Neural cell (in vitro differentiated cells): Measurements from ENCODE around the gene TBX2. TPM values are rescaled to one million over a fixed set of nuclear protein-coding genes. Genes with fewer than 3 reads are reported as not detected.
"Not testable (repeated sequence)": the region's sequence is repeated elsewhere in the genome, so short reads cannot be mapped to it uniquely, and the experiment has no call there.

ENCODE experiments used
- H2AFZ ChIP-seq: fragments of 200-600, 300-800 bp; sonication (generic), shearing (Covaris generic); 2 replicates; pipeline ENCODE4 v1.6.0; 2014; ENCODE audit warnings: low read depth, mild to moderate bottlenecking, antibody characterized with exemption, low read length, moderate library complexity
- H3F3A ChIP-seq: fragments of 200-600 bp; shearing (Covaris generic); 2 replicates; pipeline ENCODE4 v1.6.1; 2016; ENCODE audit warnings: mild to moderate bottlenecking, moderate library complexity, mixed read lengths, antibody characterized with exemption, low read length; ENCODE audit not compliant: insufficient read depth, poor library complexity, severe bottlenecking
- H3K27ac ChIP-seq: fragments of 200-600, 300-800 bp; sonication (generic), shearing (Covaris generic); 2 replicates; pipeline ENCODE4 v1.5.1; 2014; ENCODE audit warnings: mild to moderate bottlenecking, low read length, moderate library complexity
- H3K27me3 ChIP-seq: fragments of 300-800, 200-600 bp; sonication (generic), shearing (Covaris generic); 2 replicates; pipeline ENCODE4 v1.6.0; 2014; ENCODE audit warnings: mild to moderate bottlenecking, low read depth, low read length, moderate library complexity; ENCODE audit not compliant: insufficient read depth
- H3K36me3 ChIP-seq: fragments of 300-800, 200-600 bp; sonication (generic), shearing (Covaris generic); 2 replicates; pipeline ENCODE4 v1.5.1; 2014; ENCODE audit warnings: mild to moderate bottlenecking, antibody characterized with exemption, low read length, moderate library complexity; ENCODE audit not compliant: insufficient read depth
- H3K4me2 ChIP-seq: fragments of 300-800, 200-600 bp; sonication (generic), shearing (Covaris generic); 2 replicates; pipeline ENCODE4 v1.6.0; 2014; ENCODE audit warnings: mild to moderate bottlenecking, low read length
- H3K4me3 ChIP-seq: fragments of 300-800, 200-600 bp; sonication (generic), shearing (Covaris generic); 2 replicates; pipeline ENCODE4 v1.5.1; 2014; ENCODE audit warnings: mild to moderate bottlenecking, low read length, moderate library complexity
- H3K79me2 ChIP-seq: fragments of 200-600 bp; shearing (Covaris generic); replicated peaks from 2 replicates; pipeline ENCODE4 v1.6.0; 2014; ENCODE audit warnings: mild to moderate bottlenecking, low read length, moderate library complexity; ENCODE audit not compliant: insufficient read depth
- H3K9ac ChIP-seq: fragments of 300-800, 200-600 bp; sonication (generic), shearing (Covaris generic); 2 replicates; pipeline ENCODE4 v1.6.1; 2016; ENCODE audit warnings: mild to moderate bottlenecking, low read length, mixed read lengths
- H3K9me2 ChIP-seq: fragments of 200-600 bp; shearing (Covaris generic); 2 replicates; pipeline ENCODE4 v1.6.1; 2016; ENCODE audit warnings: mild to moderate bottlenecking, low read length, mixed read lengths; ENCODE audit not compliant: insufficient read depth
- H3K9me3 ChIP-seq: fragments of 200-600, 300-800 bp; sonication (generic), shearing (Covaris generic); 2 replicates; pipeline ENCODE4 v1.6.1; 2016; ENCODE audit warnings: mild to moderate bottlenecking, mixed run types, low read length, moderate library complexity, mixed read lengths
- H4K20me1 ChIP-seq: fragments of 200-600 bp; shearing (Covaris generic); 2 replicates; pipeline ENCODE4 v1.6.1; 2016; ENCODE audit warnings: mild to moderate bottlenecking, mixed run types; ENCODE audit not compliant: insufficient read depth
- CTCF ChIP-seq: fragments of 450-650 bp; IDR thresholded peaks from 2 replicates; pipeline ENCODE4 v1.5.1; 2014; ENCODE audit warnings: antibody characterized with exemption, mild to moderate bottlenecking, moderate library complexity; ENCODE audit not compliant: poor library complexity, severe bottlenecking
- EP300 ChIP-seq: fragments of 450-650 bp; conservative IDR thresholded peaks from 2 replicates; pipeline ENCODE4 v1.6.1; 2014; ENCODE audit warnings: antibody characterized with exemption, mild to moderate bottlenecking, moderate library complexity; ENCODE audit not compliant: poor library complexity, severe bottlenecking
- EZH2 ChIP-seq: fragments of 200-600, 300-800 bp; shearing (Covaris generic), sonication (generic); IDR thresholded peaks from 2 replicates; pipeline ENCODE4 v1.6.1; 2014; ENCODE audit warnings: antibody characterized with exemption, low read length, borderline replicate concordance, mild to moderate bottlenecking; ENCODE audit not compliant: insufficient read depth, poor library complexity, severe bottlenecking
- MXI1 ChIP-seq: fragments of 450-650 bp; conservative IDR thresholded peaks from 2 replicates; pipeline ENCODE4 v1.6.1; 2014; ENCODE audit warnings: antibody characterized with exemption, mild to moderate bottlenecking; ENCODE audit not compliant: poor library complexity, severe bottlenecking
- POLR2AphosphoS5 ChIP-seq: IDR thresholded peaks from 2 replicates; pipeline ENCODE4 v1.6.1; 2012
- RAD21 ChIP-seq: fragments of 450-650 bp; conservative IDR thresholded peaks from 2 replicates; pipeline ENCODE4 v1.6.1; 2014; ENCODE audit warnings: antibody characterized with exemption, mild to moderate bottlenecking, moderate library complexity
- SMC3 ChIP-seq: fragments of 450-650 bp; conservative IDR thresholded peaks from 2 replicates; pipeline ENCODE4 v1.6.1; 2014; ENCODE audit warnings: antibody characterized with exemption, mild to moderate bottlenecking, moderate library complexity; ENCODE audit not compliant: poor library complexity
- TAF1 ChIP-seq: IDR thresholded peaks from 2 replicates; pipeline ENCODE4 v1.6.1; 2012; ENCODE audit warnings: low read depth
- polyA plus RNA-seq: library from polyadenylated mRNA; depleted of rRNA; stranded (reverse); fragments of >200 nt; gene quantifications from 2 replicates; pipeline ENCODE4 v1.2.3, GENCODE V29; 2014
- TF ChIP-seq, protein P1 (sequence below): IDR thresholded peaks from 2 replicates; pipeline ENCODE4 v1.6.1; 2012; ENCODE audit warnings: borderline replicate concordance

TBX2 gene
- polyA plus RNA-seq, 1 donor from 2014 or later: not detected

DNA sequence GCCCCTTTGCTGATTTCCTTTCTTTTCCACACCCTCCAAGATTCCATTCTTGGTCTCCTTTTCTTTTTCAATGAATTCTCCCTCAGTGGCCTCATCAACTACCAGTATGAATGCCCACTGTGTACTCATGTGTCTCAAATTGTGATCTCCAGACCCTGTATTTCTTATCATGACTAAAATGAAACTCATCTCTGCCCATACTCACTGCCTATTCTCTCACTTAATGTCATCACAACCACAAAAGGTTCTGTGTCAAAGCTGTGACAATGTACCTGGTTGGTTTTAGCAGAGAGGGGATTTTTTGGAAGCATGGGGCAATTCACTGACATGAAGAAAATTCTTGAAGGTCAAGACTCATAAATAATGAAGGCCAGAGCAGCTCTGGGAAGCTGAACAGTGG lies 41.1 kb downstream of the TBX2 start:
- Histone ChIP-seq H3F3A (no peaks in the 10 kb centered on the region), H3K9me3 (peaks cover 3% of the 10 kb centered on the region), H3K79me2 (no peaks in the 10 kb centered on the region), H3K9me2 (no peaks in the 10 kb centered on the region), H4K20me1 (no peaks in the 10 kb centered on the region), H3K9ac (no peak overlapping the region), H3K4me3 (no peak overlapping the region), H3K27me3 (no peaks in the 10 kb centered on the region), H2AFZ (no peak overlapping the region), H3K4me2 (no peak overlapping the region), H3K36me3 (no peaks in the 10 kb centered on the region), H3K27ac (no peak overlapping the region)
- TF ChIP-seq POLR2AphosphoS5 (no peak), MXI1 (no peak), EZH2 (no peak), RAD21 (no peak), TAF1 (no peak), CTCF (no peak), EP300 (no peak), SMC3 (no peak)
- TF ChIP-seq, protein P1, sequence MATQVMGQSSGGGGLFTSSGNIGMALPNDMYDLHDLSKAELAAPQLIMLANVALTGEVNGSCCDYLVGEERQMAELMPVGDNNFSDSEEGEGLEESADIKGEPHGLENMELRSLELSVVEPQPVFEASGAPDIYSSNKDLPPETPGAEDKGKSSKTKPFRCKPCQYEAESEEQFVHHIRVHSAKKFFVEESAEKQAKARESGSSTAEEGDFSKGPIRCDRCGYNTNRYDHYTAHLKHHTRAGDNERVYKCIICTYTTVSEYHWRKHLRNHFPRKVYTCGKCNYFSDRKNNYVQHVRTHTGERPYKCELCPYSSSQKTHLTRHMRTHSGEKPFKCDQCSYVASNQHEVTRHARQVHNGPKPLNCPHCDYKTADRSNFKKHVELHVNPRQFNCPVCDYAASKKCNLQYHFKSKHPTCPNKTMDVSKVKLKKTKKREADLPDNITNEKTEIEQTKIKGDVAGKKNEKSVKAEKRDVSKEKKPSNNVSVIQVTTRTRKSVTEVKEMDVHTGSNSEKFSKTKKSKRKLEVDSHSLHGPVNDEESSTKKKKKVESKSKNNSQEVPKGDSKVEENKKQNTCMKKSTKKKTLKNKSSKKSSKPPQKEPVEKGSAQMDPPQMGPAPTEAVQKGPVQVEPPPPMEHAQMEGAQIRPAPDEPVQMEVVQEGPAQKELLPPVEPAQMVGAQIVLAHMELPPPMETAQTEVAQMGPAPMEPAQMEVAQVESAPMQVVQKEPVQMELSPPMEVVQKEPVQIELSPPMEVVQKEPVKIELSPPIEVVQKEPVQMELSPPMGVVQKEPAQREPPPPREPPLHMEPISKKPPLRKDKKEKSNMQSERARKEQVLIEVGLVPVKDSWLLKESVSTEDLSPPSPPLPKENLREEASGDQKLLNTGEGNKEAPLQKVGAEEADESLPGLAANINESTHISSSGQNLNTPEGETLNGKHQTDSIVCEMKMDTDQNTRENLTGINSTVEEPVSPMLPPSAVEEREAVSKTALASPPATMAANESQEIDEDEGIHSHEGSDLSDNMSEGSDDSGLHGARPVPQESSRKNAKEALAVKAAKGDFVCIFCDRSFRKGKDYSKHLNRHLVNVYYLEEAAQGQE: no peak

GRCh38 chr17:61441507-61441906 lies 41.9 kb downstream of the TBX2 start:
- not testable (repeated sequence) for H3F3A ChIP-seq, H3K4me2 ChIP-seq, H3K27me3 ChIP-seq, H2AFZ ChIP-seq, H3K9ac ChIP-seq, H3K9me2 ChIP-seq, H3K36me3 ChIP-seq, H3K79me2 ChIP-seq, H3K4me3 ChIP-seq, H4K20me1 ChIP-seq, H3K27ac ChIP-seq, H3K9me3 ChIP-seq

DNA sequence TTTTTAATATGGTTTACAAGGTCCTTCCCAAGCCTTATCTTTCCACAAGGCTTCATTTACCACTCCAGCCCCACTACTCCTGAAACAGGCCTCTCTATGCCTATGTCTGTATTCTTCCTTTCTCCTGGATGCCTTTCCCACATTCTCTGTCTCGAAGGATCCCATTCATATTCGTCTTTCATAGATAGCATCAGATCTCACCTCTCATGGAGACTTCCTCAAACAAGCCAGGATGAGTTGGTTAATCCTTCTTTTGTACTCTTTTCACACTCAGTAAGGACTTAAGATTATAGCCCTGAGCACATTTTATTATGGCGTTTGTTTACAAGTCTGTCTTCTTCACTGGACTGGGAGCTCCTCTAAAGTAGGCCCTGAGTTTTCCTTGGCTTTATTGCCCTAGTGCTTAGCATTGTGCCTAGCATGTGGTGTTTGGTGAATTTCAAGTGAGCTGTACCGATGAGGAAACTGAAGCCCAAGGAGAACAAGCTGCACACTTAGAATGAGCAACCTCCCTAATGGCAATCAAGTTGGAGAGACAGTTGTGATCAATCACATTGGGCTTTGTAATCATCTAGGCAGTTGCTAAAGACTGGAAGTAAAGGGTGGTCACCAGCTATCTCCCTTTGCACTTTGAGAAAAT lies 42.6 kb downstream of the TBX2 start:
- no peaks in the 10 kb centered on the region for H3F3A ChIP-seq
- H3K36me3 ChIP-seq: no peaks in the 10 kb centered on the region
- peaks cover 3% of the 10 kb centered on the region for H3K9me3 ChIP-seq
- no peak overlapping the region for H3K4me3 ChIP-seq
- TF ChIP-seq RAD21: no peak
- no peak for TF ChIP-seq POLR2AphosphoS5
- no peak for TF ChIP-seq CTCF
- no peak for TF ChIP-seq TAF1
- no peak for TF ChIP-seq EZH2
- TF ChIP-seq EP300: no peak
- TF ChIP-seq, protein P1: no peak
- no peak for TF ChIP-seq MXI1
- no peak for TF ChIP-seq SMC3
- H3K79me2 ChIP-seq: no peaks in the 10 kb centered on the region
- no peak overlapping the region for H3K4me2 ChIP-seq
- no peaks in the 10 kb centered on the region for H4K20me1 ChIP-seq
- H3K27ac ChIP-seq: no peak overlapping the region
- no peaks in the 10 kb centered on the region for H3K9me2 ChIP-seq
- H3K9ac ChIP-seq: no peak overlapping the region
- no peak overlapping the region for H2AFZ ChIP-seq
- H3K27me3 ChIP-seq: peaks cover 7% of the 10 kb centered on the region
